HG03039 (cell line): ENCODE measurements around the gene KIFAP3.
"Not testable (repeated sequence)": the region's sequence is repeated elsewhere in the genome, so short reads cannot be mapped to it uniquely, and the experiment has no call there.

Source experiments
- ATAC-seq: cut with Tn5 transposase; IDR thresholded peaks from one replicate; pipeline ENCODE4 v1.9.1; 2021; ENCODE audit warnings: mild to moderate bottlenecking, moderate library complexity; ENCODE audit not compliant: unreplicated experiment

Gene KIFAP3

DNA sequence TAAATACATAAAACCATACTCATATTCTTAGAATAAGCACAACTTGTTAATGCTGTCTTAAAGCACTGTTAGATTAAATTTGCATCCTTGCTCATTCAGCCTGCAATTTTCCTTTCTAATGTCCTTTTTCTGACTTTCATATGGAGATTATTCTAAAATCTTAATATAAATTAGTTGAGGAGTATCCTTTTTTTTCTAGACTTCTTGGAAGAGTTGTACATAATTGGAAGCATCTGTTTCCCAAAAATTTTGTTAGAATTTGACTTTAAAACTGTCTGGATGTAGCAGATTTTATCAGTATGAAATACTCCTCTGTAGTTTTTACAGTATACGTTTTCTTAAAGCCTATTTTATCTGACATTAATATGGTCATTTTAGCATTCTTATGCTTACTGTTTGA, 9.7 kb downstream of the KIFAP3 start:
- ATAC-seq, result no peak

DNA sequence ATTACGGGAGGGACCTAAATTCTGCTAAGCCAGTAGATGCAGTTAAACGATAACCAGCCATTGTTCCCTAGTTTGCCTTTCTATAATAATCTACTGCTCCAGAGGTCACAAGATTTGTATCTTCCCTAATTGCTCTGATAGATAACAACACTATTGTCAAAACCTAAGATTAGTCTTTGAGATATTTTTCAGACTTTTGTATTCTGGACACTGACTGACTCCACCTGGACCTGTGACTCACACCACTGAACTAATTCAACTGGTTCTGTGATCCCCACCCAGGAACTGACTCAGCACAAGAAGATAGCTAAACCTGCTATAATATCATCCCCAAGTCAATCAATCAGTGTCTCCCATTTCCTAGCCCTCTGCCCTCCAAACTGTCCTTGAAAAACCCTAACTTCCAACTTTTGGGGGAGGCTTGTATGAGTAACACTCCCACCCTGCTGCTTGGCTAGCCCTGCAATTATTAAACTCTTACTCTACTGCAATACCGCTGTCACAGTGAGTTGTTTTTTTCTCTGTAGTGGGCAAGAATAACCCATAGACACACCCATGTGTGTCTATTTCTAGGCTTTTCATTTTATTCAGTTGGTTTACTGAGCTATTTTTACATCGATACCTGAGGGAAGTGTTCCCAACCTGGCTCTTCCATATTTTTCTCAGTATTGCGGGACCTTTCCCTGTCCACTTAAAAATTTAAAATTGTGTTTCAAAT, 11.2 kb downstream of the KIFAP3 start:
- ATAC-seq, result no peak

DNA sequence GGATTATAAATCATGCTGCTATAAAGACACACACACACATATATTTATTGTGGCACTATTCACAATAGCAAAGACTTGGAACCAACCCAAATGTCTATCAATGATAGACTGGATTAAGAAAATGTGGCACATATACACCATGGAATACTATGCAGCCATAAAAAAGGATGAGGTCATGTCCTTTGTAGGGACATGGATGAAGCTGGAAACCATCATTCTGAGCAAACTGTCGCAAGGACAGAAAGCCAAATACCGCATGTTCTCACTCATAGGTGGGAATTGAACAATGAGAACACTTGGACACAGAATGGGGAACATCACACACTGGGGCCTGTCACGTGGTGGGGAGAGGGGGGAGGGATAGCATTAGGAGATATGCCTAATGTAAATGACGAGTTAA, 12.8 kb downstream of the KIFAP3 start:
- ATAC-seq, result not testable (repeated sequence)

DNA sequence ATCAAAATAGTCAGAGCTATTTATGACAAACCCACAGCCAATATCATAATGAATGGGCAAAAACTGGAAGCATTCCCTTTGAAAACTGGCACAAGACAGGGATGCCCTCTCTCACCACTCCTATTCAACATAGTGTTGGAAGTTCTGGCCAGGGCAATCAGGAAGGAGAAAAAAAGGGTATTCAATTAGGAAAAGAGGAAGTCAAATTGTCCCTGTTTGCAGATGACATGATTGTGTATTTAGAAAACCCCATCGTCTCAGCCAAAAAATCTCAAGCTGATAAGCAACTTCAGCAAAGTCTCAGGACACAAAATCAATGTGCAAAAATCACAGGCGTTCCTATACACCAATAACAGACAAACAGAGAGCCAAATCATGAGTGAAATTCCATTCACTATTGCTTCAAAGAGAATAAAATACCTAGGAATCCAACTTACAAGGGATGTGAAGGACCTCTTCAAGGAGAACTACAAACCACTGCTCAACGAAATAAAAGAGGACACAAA, 14.4 kb downstream of the KIFAP3 start:
- ATAC-seq, result not testable (repeated sequence)

DNA sequence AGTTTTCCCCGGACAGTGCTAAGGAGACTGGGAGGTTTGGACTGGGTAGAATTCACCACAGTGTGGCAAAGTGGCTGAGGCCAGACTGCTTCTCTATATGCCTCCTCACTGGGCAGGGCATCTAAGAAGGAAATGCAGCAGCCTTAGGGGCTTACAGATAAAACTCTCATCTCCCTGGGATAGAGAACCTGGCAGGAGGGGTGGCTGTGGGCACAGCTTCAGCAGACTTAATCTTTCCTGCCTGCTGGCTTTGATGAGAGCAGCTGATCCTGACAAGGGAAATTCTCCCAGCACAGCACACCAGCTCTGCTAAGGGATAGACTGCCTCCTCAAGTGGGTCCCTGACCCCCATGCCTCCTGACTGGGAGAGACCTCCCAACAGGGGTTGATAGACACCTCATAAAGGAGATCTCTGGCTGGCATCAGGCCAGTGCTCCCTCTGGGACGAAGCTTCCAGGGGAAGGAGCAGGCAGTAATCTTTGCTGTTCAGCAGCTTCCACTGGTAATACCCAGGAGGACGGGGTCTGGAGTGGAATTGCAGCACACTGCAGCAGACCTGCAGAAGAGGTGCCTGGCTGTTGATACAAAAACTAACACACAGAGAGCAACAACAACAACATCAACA, 25.2 kb downstream of the KIFAP3 start:
- ATAC-seq, result no peak

DNA sequence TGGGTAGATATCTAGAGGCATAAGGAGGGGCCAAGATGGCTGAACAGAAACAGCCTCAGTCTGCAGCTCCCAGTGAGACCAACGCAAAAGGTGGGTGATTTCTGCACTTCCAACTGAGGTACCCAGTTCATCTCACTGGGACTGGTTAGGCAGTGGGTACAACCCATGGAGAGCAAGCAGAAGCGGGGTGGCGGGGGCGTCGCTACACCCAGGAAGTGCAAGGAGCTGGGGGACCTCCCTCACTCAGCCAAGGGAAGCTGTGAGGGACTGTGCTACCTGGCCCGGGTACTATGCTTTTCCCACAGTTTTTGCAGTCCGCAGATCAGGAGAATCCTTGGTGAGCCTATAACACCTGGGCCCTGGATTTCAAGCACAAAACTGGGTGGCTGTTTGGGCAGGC, 26.0 kb downstream of the KIFAP3 start:
- no peak for ATAC-seq

DNA sequence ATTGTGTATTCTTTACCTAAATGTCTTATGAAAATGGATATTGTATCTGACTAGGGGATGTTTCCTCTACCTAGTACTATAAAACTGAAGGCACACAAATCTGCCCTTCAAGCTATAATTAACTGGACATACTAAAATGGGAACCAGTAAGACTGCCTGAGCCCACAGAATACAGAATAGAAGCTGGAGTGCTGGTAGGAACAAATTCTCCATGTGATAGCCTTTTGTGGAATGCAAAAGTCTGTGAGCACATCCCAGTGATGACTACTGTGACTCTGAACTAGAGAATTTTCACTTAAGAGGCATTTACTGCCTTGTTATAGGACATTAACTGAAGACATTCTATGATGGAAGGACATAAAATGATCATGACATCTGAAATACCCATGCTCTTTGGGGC, 30.3 kb downstream of the KIFAP3 start:
- no peak for ATAC-seq

DNA sequence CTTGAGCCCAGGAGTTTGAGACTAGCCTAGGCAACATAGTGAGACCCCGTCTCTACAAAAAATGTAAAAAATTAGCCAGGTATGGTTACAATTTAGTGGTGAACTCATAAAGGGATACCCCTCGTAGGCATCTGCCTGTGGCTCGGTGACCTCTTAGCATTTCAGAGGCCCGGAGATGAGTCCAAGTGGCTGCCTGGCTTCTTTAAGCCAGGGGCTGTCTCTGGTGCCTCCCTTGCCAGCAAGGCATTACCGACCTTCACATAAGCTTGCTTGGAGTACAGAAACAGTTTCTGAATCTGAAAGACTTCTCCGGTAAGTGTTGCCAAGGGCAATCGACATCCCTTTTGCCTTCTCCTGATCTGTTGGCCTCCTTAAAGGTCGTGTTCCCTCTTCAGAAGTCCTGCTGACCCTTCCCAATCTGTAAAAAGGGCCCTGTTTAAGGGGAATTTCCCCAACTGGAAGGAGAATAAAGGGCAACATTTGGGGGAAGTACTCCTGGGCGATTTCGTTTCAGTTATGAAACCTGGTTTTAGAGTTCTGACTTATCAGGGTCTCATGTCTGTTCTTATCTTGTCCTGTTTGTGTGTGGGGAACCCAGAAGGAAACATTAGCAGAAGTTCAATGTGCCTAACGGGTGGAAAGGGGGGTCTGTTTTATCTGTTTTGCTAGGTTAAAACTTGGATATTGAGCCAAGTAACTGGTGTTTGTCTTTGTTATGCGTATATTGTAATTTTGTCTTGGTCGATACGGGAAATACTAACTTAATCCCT, 32.9 kb downstream of the KIFAP3 start:
- no peak for ATAC-seq

DNA sequence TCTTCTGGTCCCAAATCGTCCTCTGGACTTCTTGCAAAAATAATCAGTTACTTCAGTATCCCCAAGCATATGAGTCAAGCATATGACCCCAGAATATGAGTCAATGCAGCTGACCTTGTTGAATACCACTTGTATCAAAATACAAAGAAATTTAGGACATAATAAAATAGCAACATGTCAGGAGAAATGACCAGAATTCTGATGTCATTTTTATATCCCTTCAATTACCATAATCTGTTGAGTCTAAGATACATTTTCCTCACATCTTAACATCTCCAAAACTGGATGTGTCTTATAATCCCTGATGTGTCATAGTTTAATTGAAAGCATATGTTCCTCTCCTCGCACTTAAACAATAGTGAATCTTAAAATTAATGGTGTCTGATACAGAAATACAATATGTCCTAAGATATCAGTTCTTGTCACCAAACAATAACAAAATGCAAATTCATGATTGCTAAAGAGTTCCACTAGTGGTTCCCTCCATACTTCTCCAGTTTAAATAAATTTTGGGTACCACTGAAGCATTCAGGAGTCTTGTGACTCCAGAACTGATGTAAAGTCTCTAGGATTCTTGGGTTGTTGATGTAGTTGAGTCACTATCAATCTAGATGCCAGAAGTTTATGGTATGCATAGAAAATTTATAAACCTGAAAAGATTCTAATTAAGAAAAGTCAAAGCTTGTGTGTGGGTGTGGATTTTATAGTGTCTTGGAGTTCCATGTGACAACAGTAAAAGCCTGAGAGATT, 41.8 kb downstream of the KIFAP3 start:
- ATAC-seq, result no peak

DNA sequence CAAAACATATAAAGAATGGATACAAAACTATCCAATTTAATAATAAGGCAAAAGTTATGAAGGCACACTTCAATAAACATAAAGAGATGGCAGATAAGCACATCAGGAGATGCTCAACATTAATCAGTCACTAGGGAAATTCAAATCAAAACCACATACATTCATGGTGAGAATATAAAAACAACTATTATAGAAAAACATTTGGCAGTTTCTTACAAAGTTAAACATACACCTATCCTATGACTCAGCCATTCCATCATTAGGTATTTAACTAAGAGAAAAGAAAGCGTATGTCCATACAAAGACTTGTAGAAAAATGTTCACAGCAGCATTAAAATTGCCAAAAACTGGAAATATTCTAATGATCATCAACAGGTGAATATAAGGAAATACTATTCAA, 44.3 kb downstream of the KIFAP3 start:
- no peak for ATAC-seq

DNA sequence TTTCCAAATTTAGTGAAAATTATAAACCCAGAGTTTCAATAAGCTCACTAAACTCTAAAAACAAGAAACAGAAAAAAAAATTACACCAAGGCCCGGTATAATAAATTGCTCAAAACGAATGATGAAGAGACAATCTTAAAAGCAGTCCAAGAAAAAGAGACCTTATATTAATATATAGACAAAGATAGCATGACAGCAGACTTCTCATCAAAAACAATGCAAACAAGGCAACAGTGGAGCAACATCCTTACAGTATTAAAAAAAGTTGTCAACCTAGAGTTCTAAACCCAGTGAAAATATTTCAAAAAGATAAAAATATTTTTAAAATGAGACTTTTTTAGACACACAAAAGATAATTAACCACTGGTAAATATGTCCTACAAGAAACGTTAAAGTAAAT, 46.7 kb downstream of the KIFAP3 start:
- ATAC-seq, result no peak

DNA sequence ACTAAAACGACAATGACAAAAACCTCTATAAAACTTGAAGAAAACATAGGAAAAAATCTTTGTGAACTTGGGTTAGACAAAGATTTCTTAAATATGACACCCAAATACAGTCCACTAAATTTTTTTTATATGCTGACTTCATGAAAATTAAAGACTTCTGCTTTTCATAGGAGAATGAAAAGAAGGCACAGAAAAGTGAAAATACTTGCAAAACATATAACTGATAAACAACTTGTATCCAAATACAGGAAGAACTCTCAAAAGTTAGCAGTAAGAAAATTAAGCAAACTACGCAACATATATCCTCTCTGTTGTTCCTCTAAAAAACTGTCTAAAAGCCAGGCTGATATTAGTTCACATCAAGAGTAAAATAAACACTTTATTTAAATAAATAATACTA, 53.6 kb downstream of the KIFAP3 start:
- ATAC-seq, result no peak

DNA sequence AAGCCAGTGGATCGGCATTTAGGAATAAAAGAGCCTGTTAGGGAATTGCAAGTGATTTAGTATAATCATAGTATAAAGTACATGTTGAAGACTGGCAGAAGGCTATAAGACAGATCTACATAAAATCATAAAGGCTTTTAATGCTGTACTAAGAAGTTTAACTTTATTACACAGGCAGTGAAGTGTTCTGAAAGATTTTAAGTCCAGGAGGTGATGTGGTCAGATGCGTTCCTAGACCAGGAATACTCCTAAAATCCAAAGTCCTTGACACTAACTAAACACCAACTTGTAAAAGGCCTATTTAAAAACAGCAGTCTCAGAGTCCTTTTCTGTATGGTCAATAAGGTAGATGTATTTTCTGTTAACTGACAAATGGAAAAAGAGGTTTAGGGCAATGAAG, 57.0 kb downstream of the KIFAP3 start:
- no peak for ATAC-seq

DNA sequence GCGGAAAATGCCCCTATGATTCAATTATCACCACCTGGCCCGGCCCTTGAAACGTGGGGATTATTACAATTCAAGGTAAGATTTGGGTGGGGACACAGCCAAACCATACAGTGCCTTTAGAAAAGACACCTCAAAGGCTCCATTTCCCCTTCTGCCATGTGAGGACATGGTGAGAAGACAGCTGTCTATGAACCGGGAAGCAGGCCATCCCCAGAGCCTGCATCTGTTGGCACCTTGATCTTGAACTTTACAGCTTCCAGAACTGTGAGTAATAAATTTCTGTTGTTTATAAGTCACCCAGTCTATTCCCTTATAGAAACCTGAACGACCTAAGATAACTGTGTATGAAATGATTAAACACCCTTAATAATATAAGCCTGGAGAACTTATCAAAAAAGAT, 61.6 kb downstream of the KIFAP3 start:
- ATAC-seq, result no peak

DNA sequence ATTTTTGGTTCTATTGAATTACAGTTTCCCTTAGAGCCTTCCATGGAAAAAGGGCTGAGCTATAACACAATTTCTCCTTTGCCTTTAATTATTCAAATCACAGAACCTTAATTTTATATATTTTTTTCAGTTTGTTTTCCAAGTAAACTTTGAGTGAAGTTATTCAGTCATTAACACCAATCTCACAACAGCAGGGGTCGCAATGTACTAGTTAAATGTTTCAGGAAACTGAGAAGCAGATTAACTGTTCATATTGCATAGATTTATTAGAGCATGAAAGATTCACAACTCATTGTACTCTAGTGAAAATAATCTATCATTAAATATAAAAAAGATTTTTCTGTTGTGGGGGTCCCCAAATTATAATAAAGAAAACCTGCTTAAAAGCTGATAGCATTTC, 64.1 kb downstream of the KIFAP3 start:
- no peak for ATAC-seq

DNA sequence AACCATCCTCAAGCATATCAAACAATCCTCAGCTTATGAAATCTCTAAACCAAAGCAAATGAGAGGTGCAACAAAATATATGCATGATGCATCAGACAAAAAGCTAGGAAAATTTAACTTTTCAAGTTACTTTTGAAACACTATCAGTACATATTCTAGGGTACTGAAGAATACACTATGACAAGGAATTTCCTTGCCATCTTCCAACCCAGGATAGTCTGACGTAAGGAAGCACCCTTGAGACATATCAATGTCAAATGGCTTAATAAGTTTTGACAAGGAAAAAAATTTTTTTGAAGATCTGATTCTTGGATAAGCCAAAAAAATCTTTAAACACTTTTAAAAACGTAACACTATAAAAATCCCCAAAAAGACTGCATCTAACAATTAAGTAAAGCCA, 64.9 kb downstream of the KIFAP3 start:
- ATAC-seq, result no peak

DNA sequence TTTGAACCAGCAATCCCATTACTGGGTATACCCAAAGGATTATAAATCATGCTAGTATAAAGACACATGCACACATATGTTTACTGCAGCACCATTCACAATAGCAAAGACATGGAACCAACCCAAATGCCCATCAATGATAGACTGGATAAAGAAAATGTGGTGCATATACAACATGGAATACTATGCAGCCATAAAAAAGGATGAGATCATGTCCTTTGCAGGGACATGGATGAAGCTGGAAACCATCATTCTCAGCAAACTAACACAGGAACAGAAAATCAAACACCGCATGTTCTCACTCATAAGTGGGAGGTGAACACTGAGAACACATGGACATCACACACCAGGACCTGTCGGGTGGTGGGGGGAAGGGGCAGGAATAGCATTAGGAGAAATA, 65.8 kb downstream of the KIFAP3 start:
- ATAC-seq, result not testable (repeated sequence)

DNA sequence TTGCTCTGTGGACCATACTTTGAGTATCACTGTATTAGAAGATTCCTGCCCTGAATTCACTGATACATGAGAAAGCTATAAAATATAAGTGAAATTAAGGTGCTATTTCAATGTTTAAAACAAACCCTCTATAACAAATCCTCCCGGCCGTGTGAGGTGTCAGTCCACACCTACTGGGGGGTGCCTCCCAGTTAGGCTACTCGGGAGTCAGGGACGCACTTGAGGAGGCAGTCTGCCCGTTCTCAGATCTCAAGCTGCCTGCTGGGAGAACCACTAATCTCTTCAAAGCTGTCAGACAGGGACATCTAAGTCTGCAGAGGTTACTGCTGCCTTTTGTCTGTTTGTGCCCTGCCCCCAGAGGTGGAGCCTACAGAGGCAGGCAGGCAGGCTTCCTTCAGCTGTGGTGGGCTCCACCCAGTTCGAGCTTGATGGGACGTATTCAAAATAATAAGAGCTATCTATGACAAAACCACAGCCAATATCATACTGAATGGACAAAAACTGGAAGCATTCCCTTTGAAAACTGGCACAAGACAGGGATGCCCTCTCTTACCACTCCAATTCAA, 71.1 kb downstream of the KIFAP3 start:
- ATAC-seq, result not testable (repeated sequence)

DNA sequence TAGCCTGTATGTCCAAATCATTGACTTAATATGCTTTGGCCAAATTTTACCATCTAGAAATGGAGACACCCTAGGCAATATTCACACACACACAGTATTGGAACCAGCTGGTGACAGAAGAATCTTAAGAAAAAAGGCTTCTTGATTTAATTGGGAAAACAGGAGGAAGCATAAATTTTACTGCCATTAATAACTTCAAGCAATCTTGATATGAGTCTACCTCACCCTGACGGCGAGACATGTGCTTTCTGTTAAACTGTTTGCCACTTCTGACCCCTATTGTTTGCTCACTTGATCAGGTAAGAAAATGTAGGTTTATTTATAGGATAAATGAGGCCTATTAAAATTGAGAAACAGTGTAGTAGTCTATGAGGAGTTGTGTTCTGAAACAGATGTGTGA, 73.2 kb downstream of the KIFAP3 start:
- ATAC-seq, result no peak

DNA sequence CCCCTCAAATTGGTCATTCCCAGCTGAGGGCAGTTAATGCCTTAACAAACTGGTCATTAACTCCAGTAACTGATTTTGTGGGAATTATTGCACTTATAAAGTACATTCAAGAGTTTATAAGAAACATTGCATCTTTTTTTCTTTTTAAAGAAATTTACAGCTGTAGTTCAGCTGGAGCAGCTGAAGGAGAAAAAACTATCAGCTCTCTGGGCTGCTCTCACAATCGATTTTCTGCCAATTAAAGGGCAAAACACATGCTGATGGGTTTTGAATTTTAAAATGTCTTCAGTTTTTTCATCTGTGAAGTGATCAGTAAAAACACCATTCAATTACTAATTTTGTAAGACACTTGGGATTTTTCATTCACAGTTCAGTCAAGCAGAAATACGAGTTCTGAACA, 74.7 kb downstream of the KIFAP3 start:
- no peak for ATAC-seq

DNA sequence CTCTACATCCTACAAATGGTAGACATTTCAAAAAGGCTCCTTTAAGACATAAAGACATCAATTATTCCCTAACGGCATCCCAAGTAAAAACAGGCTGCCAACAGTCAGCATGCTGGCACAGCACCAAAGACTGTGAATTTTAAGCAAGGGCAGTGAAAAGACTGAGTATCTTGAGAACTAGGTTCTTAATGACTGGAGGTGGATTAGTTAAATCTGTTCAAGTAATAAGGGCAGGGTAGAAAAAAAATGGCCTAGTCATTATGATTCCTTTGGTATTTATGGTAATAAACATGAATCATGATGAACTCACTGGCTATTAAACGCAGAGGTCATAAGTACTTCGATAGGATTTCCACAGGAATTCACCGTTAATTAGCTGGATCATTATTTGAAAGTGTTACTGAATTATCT, 75.2 kb downstream of the KIFAP3 start:
- ATAC-seq, result no peak
